Breast epithelium (tissue), 3 donors: Measurements from ENCODE around the gene CD86.

Source experiments
- CTCF ChIP-seq, 3 donors: fragments of 450-650 bp; IDR thresholded peaks; one replicate each; pipeline ENCODE4 v1.5.1; 2016 to 2017; ENCODE audit warnings: antibody characterized with exemption in 3 of 3, mild to moderate bottlenecking in 3 of 3, moderate library complexity in 3 of 3
- POLR2A ChIP-seq: fragments of 450-650 bp; IDR thresholded peaks from one replicate; pipeline ENCODE4 v1.6.1; 2016; ENCODE audit warnings: antibody characterized with exemption, mild to moderate bottlenecking, moderate library complexity
- POLR2AphosphoS5 ChIP-seq, 3 donors: sonication (generic); formaldehyde crosslinking; IDR thresholded peaks; one replicate each; pipeline ENCODE4 v1.6.1; 2017; ENCODE audit warnings: antibody characterized with exemption in 3 of 3

- no peak for TF ChIP-seq CTCF (IDR thresholded peaks at IDR 0.05)
- no peak for TF ChIP-seq POLR2A
- TF ChIP-seq POLR2AphosphoS5 (IDR thresholded peaks at IDR 0.05): no peak
Observed at GRCh38 chr3:122013448-122013925, 41.7 kb upstream of the CD86 start.
